Measurements from ENCODE around the gene SLC25A51. TPM values are rescaled to one million over a fixed set of nuclear protein-coding genes. Genes with fewer than 3 reads are reported as not detected.
A peak's percentile ranks its signal among the peaks of the same experiment; 100 is the strongest.

The SLC25A51 gene
- total RNA-seq, 1 donor from 2014 or later = 24.5 TPM

- TF ChIP-seq CTCF (IDR thresholded peaks at IDR 0.05) = no peak
- Histone ChIP-seq H3K27ac (peak overlapping the region; percentile 55), H3K4me3 (no peak overlapping the region), H3K36me3 (peaks cover 19% of the 10 kb centered on the region), H3K4me1 (peaks cover 43% of the 10 kb centered on the region), H3K27me3 (no peaks in the 10 kb centered on the region), H3K9me3 (no peaks in the 10 kb centered on the region)
- ATAC-seq (peak; percentile 4), DNase-seq (no peak)
- intact Hi-C loops (cut with DNase I) = no loop called here
Observed at GRCh38 chr9:37944671-37945481, 40.9 kb upstream of the SLC25A51 start.

GRCh38 chr9:37944266-37944650, 40.3 kb upstream of the SLC25A51 start:
- DNase-seq (no peak), ATAC-seq (no peak)
- intact Hi-C loops (cut with DNase I) = no loop called here
- no peak for TF ChIP-seq CTCF (IDR thresholded peaks at IDR 0.05)
- H3K4me3 ChIP-seq = no peak overlapping the region
- H3K27ac ChIP-seq = peak overlapping the region; percentile 55
- no peaks in the 10 kb centered on the region for H3K27me3 ChIP-seq
- no peaks in the 10 kb centered on the region for H3K9me3 ChIP-seq
- peaks cover 45% of the 10 kb centered on the region for H3K4me1 ChIP-seq
- H3K36me3 ChIP-seq = peaks cover 19% of the 10 kb centered on the region

- intact Hi-C loops (cut with DNase I) = no loop called here
- Histone ChIP-seq H3K36me3 (peaks cover 18% of the 10 kb centered on the region), H3K27me3 (no peaks in the 10 kb centered on the region), H3K4me1 (peaks cover 49% of the 10 kb centered on the region), H3K9me3 (no peaks in the 10 kb centered on the region), H3K4me3 (no peak overlapping the region), H3K27ac (peak overlapping the region; percentile 55)
- DNase-seq (no peak), ATAC-seq (peak; percentile 35)
- no peak for TF ChIP-seq CTCF (IDR thresholded peaks at IDR 0.05)
Observed at GRCh38 chr9:37943345-37944265, 39.7 kb upstream of the SLC25A51 start.

- Histone ChIP-seq H3K27ac (peak overlapping the region; percentile 55), H3K4me1 (peaks cover 47% of the 10 kb centered on the region)
- ATAC-seq = no peak
Observed at GRCh38 chr9:37942621-37943344, 38.9 kb upstream of the SLC25A51 start.

More at GRCh38 chr9:37942621-37943344, 38.9 kb upstream of the SLC25A51 start:
- no peak for DNase-seq
- H3K4me3 ChIP-seq = no peak overlapping the region
- H3K27me3 ChIP-seq = no peaks in the 10 kb centered on the region
- H3K9me3 ChIP-seq = no peaks in the 10 kb centered on the region
- peaks cover 10% of the 10 kb centered on the region for H3K36me3 ChIP-seq
- no peak for TF ChIP-seq CTCF (IDR thresholded peaks at IDR 0.05)
- intact Hi-C loops (cut with DNase I) = no loop called here
